ENCODE results near the gene TMPRSS15. TPM values are rescaled to one million over a fixed set of nuclear protein-coding genes. Genes with fewer than 3 reads are reported as not detected.

The TMPRSS15 gene
- not detected in 5 replicates for total RNA-seq (2022; extraction: Qiagen RNA extraction; ENCODE audit: low read depth)

DNA sequence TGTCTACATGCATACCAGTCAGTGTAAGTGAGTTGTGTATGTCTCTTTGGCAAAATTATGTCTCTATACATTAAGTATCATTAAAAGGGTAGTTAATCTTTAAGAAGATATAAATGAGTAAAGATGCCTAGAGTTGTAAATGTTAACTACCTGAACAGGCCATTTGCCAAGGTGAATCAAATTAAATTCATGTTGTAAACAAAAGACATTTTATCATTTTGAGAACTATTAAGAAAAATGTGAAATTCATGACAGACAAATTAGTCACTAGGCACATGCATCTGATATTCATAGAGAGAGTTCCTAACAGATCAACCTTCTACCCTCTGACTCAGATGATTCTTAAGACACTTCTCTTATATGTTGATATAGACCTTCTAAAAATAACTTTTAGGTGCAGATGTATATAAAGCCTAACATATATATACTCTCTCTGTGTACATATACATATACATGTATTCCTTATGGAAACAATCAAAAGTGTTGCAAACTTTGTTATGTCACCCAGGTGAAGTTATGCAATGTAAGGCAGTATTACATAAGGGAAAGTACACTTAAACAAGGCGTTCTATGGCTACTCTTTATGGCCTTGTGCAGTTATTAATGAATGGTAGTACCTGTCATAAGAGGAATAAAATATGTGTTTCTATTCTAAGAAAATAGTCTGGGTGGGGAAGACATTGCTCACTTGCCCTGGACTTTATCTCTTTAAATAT is at the start of gene TMPRSS15:
Gene TMPRSS15 (minus strand): TSS at position 51 of the 716 bp plus-strand sequence. CDS start 163 bp downstream, outside the sequence.

DNA sequence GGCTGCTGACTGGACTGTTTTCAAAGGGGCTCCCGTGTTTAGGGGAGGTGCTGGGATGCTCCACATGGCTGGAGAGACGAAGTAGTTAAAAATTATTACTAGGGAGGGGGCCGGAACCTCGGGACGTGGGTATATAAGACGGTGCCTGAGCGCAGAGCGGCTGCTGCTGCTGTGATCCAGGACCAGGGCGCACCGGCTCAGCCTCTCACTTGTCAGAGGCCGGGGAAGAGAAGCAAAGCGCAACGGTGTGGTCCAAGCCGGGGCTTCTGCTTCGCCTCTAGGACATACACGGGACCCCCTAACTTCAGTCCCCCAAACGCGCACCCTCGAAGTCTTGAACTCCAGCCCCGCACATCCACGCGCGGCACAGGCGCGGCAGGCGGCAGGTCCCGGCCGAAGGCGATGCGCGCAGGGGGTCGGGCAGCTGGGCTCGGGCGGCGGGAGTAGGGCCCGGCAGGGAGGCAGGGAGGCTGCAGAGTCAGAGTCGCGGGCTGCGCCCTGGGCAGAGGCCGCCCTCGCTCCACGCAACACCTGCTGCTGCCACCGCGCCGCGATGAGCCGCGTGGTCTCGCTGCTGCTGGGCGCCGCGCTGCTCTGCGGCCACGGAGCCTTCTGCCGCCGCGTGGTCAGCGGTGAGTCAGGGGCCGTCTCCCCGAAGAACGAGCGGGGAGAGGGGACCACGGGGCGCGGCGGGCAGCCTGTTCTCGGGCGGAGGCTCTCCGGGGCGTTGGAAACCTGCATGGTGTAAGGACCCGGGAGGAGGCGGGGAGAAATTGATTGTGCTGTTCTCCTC is 158.7 kb downstream of the TMPRSS15 start, which contains the start of gene CHODL:
Gene CHODL (plus strand): TSS at position 163 of the 793 bp plus-strand sequence. CDS start 391 bp downstream, at position 554.

Other genes with a start within 250 kb of the TMPRSS15 start
- not detected in 5 replicates for gene CHODL, start 159.0 kb downstream of the TMPRSS15 start, total RNA-seq (2022; extraction: Qiagen RNA extraction; ENCODE audit: low read depth)

All from A549 treated with RU486 at 1 μM for 4 hours (cell line).